ENCODE data around the gene AP2A1. TPM values are rescaled to one million over a fixed set of nuclear protein-coding genes. Genes with fewer than 3 reads are reported as not detected.

The AP2A1 gene
- total and polyA plus RNA-seq, 3 donors from 2014 or later, result 226 to 358 (median 301) TPM

GRCh38 chr19:49855277-49855675, 88.5 kb downstream of the AP2A1 start:
- Histone ChIP-seq H3K27ac (peak overlapping the region in 1 of 2 donors; percentile 30), H3K9me3 (no peaks in the 10 kb centered on the region), H3K4me1 (peaks cover 47% of the 10 kb centered on the region), H3K4me3 (no peak overlapping the region), H3K27me3 (no peaks in the 10 kb centered on the region), H3K36me3 (ENCODE audit: low read depth, missing control alignments) (no peaks in the 10 kb centered on the region)
- intact Hi-C loops (cut with DNase I; ENCODE audit: low total_unique reads), result no loop called here
- no peak for TF ChIP-seq CTCF (IDR thresholded peaks at IDR 0.05)
- no peak for TF ChIP-seq POLR2A (IDR thresholded peaks at IDR 0.05)
- WGBS, 2 donors, result 80 to 87% methylated on average over 3 to 12 of the region's 12 CpGs
- no peak for DNase-seq

GRCh38 chr19:49855676-49856573, 89.1 kb downstream of the AP2A1 start:
- Histone ChIP-seq H3K27me3 (no peaks in the 10 kb centered on the region), H3K36me3 (ENCODE audit: low read depth, missing control alignments) (no peaks in the 10 kb centered on the region), H3K9me3 (no peaks in the 10 kb centered on the region), H3K4me3 (no peak overlapping the region), H3K27ac (peak overlapping the region in 1 of 2 donors; percentile 30), H3K4me1 (peaks cover 53% of the 10 kb centered on the region)
- DNase-seq, result no peak
- TF ChIP-seq POLR2A (IDR thresholded peaks at IDR 0.05) (no peak), CTCF (IDR thresholded peaks at IDR 0.05) (no peak)
- WGBS, 2 donors, result 81 to 91% methylated on average over 10 to 20 of the region's 21 CpGs
- intact Hi-C loops (cut with DNase I; ENCODE audit: low total_unique reads), result no loop called here

- DNase-seq, result no peak
- Histone ChIP-seq H3K9me3 (no peaks in the 10 kb centered on the region), H3K4me3 (no peak overlapping the region), H3K27me3 (no peaks in the 10 kb centered on the region), H3K36me3 (ENCODE audit: low read depth, missing control alignments) (no peaks in the 10 kb centered on the region), H3K4me1 (peaks cover 60% of the 10 kb centered on the region), H3K27ac (no peak overlapping the region)
- intact Hi-C loops (cut with DNase I; ENCODE audit: low total_unique reads), result no loop called here
- WGBS, 2 donors, result 84 to 90% methylated on average over 2 to 17 of the region's 18 CpGs
- TF ChIP-seq POLR2A (IDR thresholded peaks at IDR 0.05) (no peak), CTCF (IDR thresholded peaks at IDR 0.05) (no peak)
Observed at GRCh38 chr19:49856574-49857021, 89.8 kb downstream of the AP2A1 start.

Small RNA genes within 50 kb of the gene (microRNA-seq; reads per million reads assigned to microRNA genes)
- 1.4 reads per million in 2 donors for gene MIR4749 (ENCODE audit: borderline number of aligned reads in 2 of 2, borderline replicate concordance in 1 of 2)
- 0 to 1.4 reads per million in 2 donors for gene MIR6799 (ENCODE audit: borderline number of aligned reads in 2 of 2, borderline replicate concordance in 1 of 2)
- 0 to 0.69 reads per million in 2 donors for gene MIR6800 (ENCODE audit: borderline number of aligned reads in 2 of 2, borderline replicate concordance in 1 of 2)

Small RNA genes within 50 kb of the gene (small RNA-seq; reads per million reads assigned to genes)
- gene MIR4749, result 0 to 0.09 reads per million in 2 donors
- 0 reads per million in 2 donors for gene MIR6799
- 0 reads per million in 2 donors for gene RNU6-841P

Other genes starting within 250 kb of the AP2A1 start
- gene RCN3, start 239.0 kb upstream of the AP2A1 start, total RNA-seq, result 10 to 100 TPM; 19.9 TPM
- gene RCN3, start 239.0 kb upstream of the AP2A1 start, polyA plus RNA-seq (ENCODE audit: insufficient read depth, low read depth, low replicate concordance), result 42.1 TPM
- gene NOSIP, start 186.4 kb upstream of the AP2A1 start, total RNA-seq, result 100 to 1,000 TPM; 145 to 151 TPM
- 241 TPM for gene NOSIP, start 186.4 kb upstream of the AP2A1 start, polyA plus RNA-seq (ENCODE audit: insufficient read depth, low read depth, low replicate concordance)
- gene PRRG2, start 185.7 kb upstream of the AP2A1 start, total RNA-seq, result 1 to 10 TPM in 1 of 2 donors, under 1 TPM in 1; 0.71 to 1.9 TPM
- gene PRRG2, start 185.7 kb upstream of the AP2A1 start, polyA plus RNA-seq (ENCODE audit: insufficient read depth, low read depth, low replicate concordance), result 3.0 TPM
- gene PRR12, start 175.8 kb upstream of the AP2A1 start, total RNA-seq, result 10 to 100 TPM; 32.8 to 33.1 TPM
- 15.7 TPM for gene PRR12, start 175.8 kb upstream of the AP2A1 start, polyA plus RNA-seq (ENCODE audit: insufficient read depth, low read depth, low replicate concordance)
- 10 to 100 TPM; 39.3 to 41.5 TPM for gene RRAS, start 126.9 kb upstream of the AP2A1 start, total RNA-seq
- 69.2 TPM for gene RRAS, start 126.9 kb upstream of the AP2A1 start, polyA plus RNA-seq (ENCODE audit: insufficient read depth, low read depth, low replicate concordance)
- gene SCAF1, start 124.8 kb upstream of the AP2A1 start, total RNA-seq, result 10 to 100 TPM; 70.8 to 78.1 TPM
- gene SCAF1, start 124.8 kb upstream of the AP2A1 start, polyA plus RNA-seq (ENCODE audit: insufficient read depth, low read depth, low replicate concordance), result 51.4 TPM
- gene IRF3, start 101.1 kb upstream of the AP2A1 start, total RNA-seq, result 10 to 100 TPM; 50.1 to 51.6 TPM
- gene IRF3, start 101.1 kb upstream of the AP2A1 start, polyA plus RNA-seq (ENCODE audit: insufficient read depth, low read depth, low replicate concordance), result 34.9 TPM
- 10 to 100 TPM; 11.3 to 19.3 TPM for gene BCL2L12, start 101.1 kb upstream of the AP2A1 start, total RNA-seq
- 17.3 TPM for gene BCL2L12, start 101.1 kb upstream of the AP2A1 start, polyA plus RNA-seq (ENCODE audit: insufficient read depth, low read depth, low replicate concordance)
- gene PRMT1, start 89.7 kb upstream of the AP2A1 start, total RNA-seq, result 100 to 1,000 TPM; 192 to 272 TPM
- gene PRMT1, start 89.7 kb upstream of the AP2A1 start, polyA plus RNA-seq (ENCODE audit: insufficient read depth, low read depth, low replicate concordance), result 201 TPM
- 1 to 10 TPM; 2.9 to 5.0 TPM for gene ADM5, start 77.4 kb upstream of the AP2A1 start, total RNA-seq
- gene ADM5, start 77.4 kb upstream of the AP2A1 start, polyA plus RNA-seq (ENCODE audit: insufficient read depth, low read depth, low replicate concordance), result 2.2 TPM
- gene CPT1C, start 75.9 kb upstream of the AP2A1 start, total RNA-seq, result 1 to 10 TPM; 8.8 to 9.8 TPM
- gene CPT1C, start 75.9 kb upstream of the AP2A1 start, polyA plus RNA-seq (ENCODE audit: insufficient read depth, low read depth, low replicate concordance), result 17.1 TPM
- gene TSKS, start 3.7 kb upstream of the AP2A1 start, total RNA-seq, result 100 to 1,000 TPM in 1 of 2 donors, 10 to 100 TPM in 1; 65.3 to 101 TPM
- 137 TPM for gene TSKS, start 3.7 kb upstream of the AP2A1 start, polyA plus RNA-seq (ENCODE audit: insufficient read depth, low read depth, low replicate concordance)
- gene FUZ, start 46.3 kb downstream of the AP2A1 start, total RNA-seq, result 100 to 1,000 TPM in 1 of 2 donors, 10 to 100 TPM in 1; 56.0 to 101 TPM
- gene FUZ, start 46.3 kb downstream of the AP2A1 start, polyA plus RNA-seq (ENCODE audit: insufficient read depth, low read depth, low replicate concordance), result 98.0 TPM
- 100 to 1,000 TPM; 244 to 246 TPM for gene MED25, start 51.3 kb downstream of the AP2A1 start, total RNA-seq
- 156 TPM for gene MED25, start 51.3 kb downstream of the AP2A1 start, polyA plus RNA-seq (ENCODE audit: insufficient read depth, low read depth, low replicate concordance)
- 100 to 1,000 TPM; 257 to 260 TPM for gene PTOV1, start 84.2 kb downstream of the AP2A1 start, total RNA-seq
- gene PTOV1, start 84.2 kb downstream of the AP2A1 start, polyA plus RNA-seq (ENCODE audit: insufficient read depth, low read depth, low replicate concordance), result 235 TPM
- gene PNKP, start 100.6 kb downstream of the AP2A1 start, total RNA-seq, result 100 to 1,000 TPM; 110 to 125 TPM
- gene PNKP, start 100.6 kb downstream of the AP2A1 start, polyA plus RNA-seq (ENCODE audit: insufficient read depth, low read depth, low replicate concordance), result 45.5 TPM
- 10 to 100 TPM; 35.0 to 35.7 TPM for gene AKT1S1, start 110.4 kb downstream of the AP2A1 start, total RNA-seq
- 42.8 TPM for gene AKT1S1, start 110.4 kb downstream of the AP2A1 start, polyA plus RNA-seq (ENCODE audit: insufficient read depth, low read depth, low replicate concordance)
- 10 to 100 TPM; 47.2 to 49.1 TPM for gene TBC1D17, start 110.7 kb downstream of the AP2A1 start, total RNA-seq
- 31.1 TPM for gene TBC1D17, start 110.7 kb downstream of the AP2A1 start, polyA plus RNA-seq (ENCODE audit: insufficient read depth, low read depth, low replicate concordance)
- gene IL4I1, start 129.9 kb downstream of the AP2A1 start, total RNA-seq, result 10 to 100 TPM; 17.1 to 20.4 TPM
- 61.9 TPM for gene IL4I1, start 129.9 kb downstream of the AP2A1 start, polyA plus RNA-seq (ENCODE audit: insufficient read depth, low read depth, low replicate concordance)
- gene ATF5, start 162.2 kb downstream of the AP2A1 start, total RNA-seq, result 10 to 100 TPM; 31.3 to 38.5 TPM
- gene ATF5, start 162.2 kb downstream of the AP2A1 start, polyA plus RNA-seq (ENCODE audit: insufficient read depth, low read depth, low replicate concordance), result 64.5 TPM
- 100 to 1,000 TPM in 1 of 2 donors, 10 to 100 TPM in 1; 78.4 to 112 TPM for gene NUP62, start 162.5 kb downstream of the AP2A1 start, total RNA-seq
- 135 TPM for gene NUP62, start 162.5 kb downstream of the AP2A1 start, polyA plus RNA-seq (ENCODE audit: insufficient read depth, low read depth, low replicate concordance)
- gene SIGLEC11, start 194.2 kb downstream of the AP2A1 start, total RNA-seq, result 1 to 10 TPM; 6.0 to 8.5 TPM
- gene SIGLEC11, start 194.2 kb downstream of the AP2A1 start, polyA plus RNA-seq (ENCODE audit: insufficient read depth, low read depth, low replicate concordance), result 5.8 TPM